Hepatocyte (in vitro differentiated cells): ENCODE results near the gene ASNSD1.

Source experiments
- CTCF ChIP-seq: fragments of 200-600 bp; sonication (generic); IDR thresholded peaks from 2 replicates; pipeline ENCODE4 v1.5.1; 2016; ENCODE audit warnings: antibody characterized with exemption, mild to moderate bottlenecking; ENCODE audit not compliant: poor library complexity
- EZH2phosphoT487 ChIP-seq: fragments of 200-600 bp; sonication (generic); IDR thresholded peaks from one replicate; pipeline ENCODE4 v1.6.1; 2018; ENCODE audit warnings: antibody characterized with exemption, mild to moderate bottlenecking, low read depth, moderate library complexity; ENCODE audit not compliant: unreplicated experiment, severe bottlenecking

DNA sequence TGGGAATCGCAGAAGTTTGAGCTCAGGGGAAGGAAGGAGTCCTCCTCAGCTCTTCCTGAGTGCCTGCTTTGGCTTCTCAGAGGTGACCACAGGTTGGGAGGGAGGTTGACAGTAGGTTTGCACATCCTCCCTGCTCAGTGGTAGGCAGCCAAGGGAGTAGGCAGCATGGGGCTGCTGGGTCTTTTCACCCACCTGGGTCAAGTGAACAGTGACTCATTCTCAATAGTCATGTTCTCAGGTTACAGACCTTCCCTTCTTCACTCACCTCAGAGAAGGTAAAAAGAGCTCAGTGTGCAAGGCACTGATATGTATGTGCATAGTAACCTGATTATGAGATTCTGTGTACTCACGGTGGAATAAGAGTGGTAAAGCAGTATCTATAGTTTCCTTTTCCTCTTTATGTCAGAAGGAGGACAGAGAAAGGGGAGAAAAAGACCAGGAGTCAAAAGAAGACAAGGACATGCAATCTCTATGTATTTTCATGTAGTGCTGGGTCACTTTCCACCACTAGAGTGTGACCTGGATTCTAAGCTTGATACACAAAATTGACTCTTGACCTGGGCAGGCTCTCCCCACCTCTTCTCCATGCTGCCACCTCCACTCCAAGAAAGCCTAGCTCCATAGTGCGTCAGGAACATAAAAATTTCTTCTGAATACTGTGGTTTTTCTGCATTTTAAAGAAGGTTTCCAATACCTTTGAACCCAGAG lies 36.5 kb upstream of the ASNSD1 start:
- no peak for TF ChIP-seq CTCF
- no peak for TF ChIP-seq EZH2phosphoT487
